K562 (cell line): ENCODE results near the gene TRPC4AP. TPM values are rescaled to one million over a fixed set of nuclear protein-coding genes. Genes with fewer than 3 reads are reported as not detected.

Source experiments
- CBFB ChIP-seq: sonication (generic); formaldehyde crosslinking; IDR thresholded peaks from 2 replicates; pipeline ENCODE4 v1.4.0; 2020; ENCODE audit warnings: mild to moderate bottlenecking, missing genetic modification reagents
- MAFF ChIP-seq: IDR thresholded peaks from 2 replicates; pipeline ENCODE4 v1.6.1; 2012; ENCODE audit warnings: low read length, improper control_type of control experiment
- SMAD4 ChIP-seq: fragments of 250-450 bp; sonication (Bioruptor Pico); conservative IDR thresholded peaks from 2 replicates; pipeline ENCODE4 v1.8.0; 2021; ENCODE audit warnings: inconsistent platforms, mild to moderate bottlenecking, moderate library complexity
- TCF15 ChIP-seq: fragments of 250-450 bp; sonication (Bioruptor Pico); IDR thresholded peaks from 2 replicates; pipeline ENCODE4 v1.8.0; 2022; ENCODE audit warnings: moderate library complexity, mild to moderate bottlenecking, inconsistent platforms
- XRCC5 ChIP-seq: fragments of 200-400 bp; formaldehyde crosslinking; IDR thresholded peaks from 2 replicates; pipeline ENCODE4 v1.6.1; 2017; ENCODE audit warnings: low read depth, mild to moderate bottlenecking, low read length
- ZNF121 ChIP-seq: sonication (generic); formaldehyde crosslinking; conservative IDR thresholded peaks from 2 replicates; pipeline ENCODE4 v1.8.0; 2022; ENCODE audit warnings: missing genetic modification reagents
- ZNF696 ChIP-seq: fragments of 250-450 bp; sonication (Bioruptor Pico); conservative IDR thresholded peaks from 2 replicates; pipeline ENCODE4 v1.4.0; 2020; ENCODE audit warnings: mild to moderate bottlenecking, moderate library complexity
- polyA plus RNA-seq, 8 experiments: library from polyadenylated mRNA; depleted of rRNA in 4 of 8; stranded (reverse) in 5 of 8; unstranded in 3 of 8; fragments of >200 nt; fragmentation: Nextera tagmentation in 2 of 8; fragmentation: Illumina TruSeq in 1 of 8; extraction: Ambion mirVana in 2 of 8; extraction: Trizol in 1 of 8; gene quantifications; 2 replicates each; pipeline versions ENCODE4 v1.2.1 to v1.2.3, GENCODE V29; 2011 to 2014; ENCODE audit warnings: inconsistent platforms in 1 of 8, missing spikeins in 1 of 8
- total RNA-seq, 7 experiments: library from RNA; depleted of rRNA in 6 of 7; stranded (reverse); fragments of >200 nt in 6 of 7; fragmentation: Illumina TruSeq in 2 of 7; extraction: Trizol in 2 of 7; gene quantifications; 2 replicates each; pipeline versions ENCODE4 v1.2.1 to v1.2.3, GENCODE V29; 2011 to 2021; ENCODE audit warnings: low replicate concordance in 1 of 7
- TF ChIP-seq, protein P1 (sequence below): fragments of 450-650 bp; IDR thresholded peaks from 2 replicates; pipeline ENCODE4 v1.6.1; 2016; ENCODE audit warnings: mild to moderate bottlenecking, moderate library complexity
- TF ChIP-seq, protein P2 (sequence below), 2 experiments: fragments of 250-450 bp in 1 of 2; fragments of 450-650 bp in 1 of 2; sonication (Bioruptor Pico) in 1 of 2; IDR thresholded peaks; 2 replicates each; pipeline versions ENCODE4 v1.6.1 to v1.8.0; 2016 to 2021; ENCODE audit warnings: mild to moderate bottlenecking in 2 of 2, moderate library complexity in 2 of 2, missing compliant biosample characterization in 1 of 2, missing genetic modification characterization in 1 of 2
- TF ChIP-seq, protein P3 (sequence below): sonication (generic); formaldehyde crosslinking; IDR thresholded peaks from 2 replicates; pipeline ENCODE4 v1.8.0; 2022; ENCODE audit warnings: missing genetic modification reagents, mild to moderate bottlenecking, borderline replicate concordance

Gene TRPC4AP
- total and polyA plus RNA-seq, 9 of the 15 experiments (the other 6 are each of a cell fraction or from before 2014, with no cell fraction given): 2.3 to 70.3 (median 33.3) TPM

DNA sequence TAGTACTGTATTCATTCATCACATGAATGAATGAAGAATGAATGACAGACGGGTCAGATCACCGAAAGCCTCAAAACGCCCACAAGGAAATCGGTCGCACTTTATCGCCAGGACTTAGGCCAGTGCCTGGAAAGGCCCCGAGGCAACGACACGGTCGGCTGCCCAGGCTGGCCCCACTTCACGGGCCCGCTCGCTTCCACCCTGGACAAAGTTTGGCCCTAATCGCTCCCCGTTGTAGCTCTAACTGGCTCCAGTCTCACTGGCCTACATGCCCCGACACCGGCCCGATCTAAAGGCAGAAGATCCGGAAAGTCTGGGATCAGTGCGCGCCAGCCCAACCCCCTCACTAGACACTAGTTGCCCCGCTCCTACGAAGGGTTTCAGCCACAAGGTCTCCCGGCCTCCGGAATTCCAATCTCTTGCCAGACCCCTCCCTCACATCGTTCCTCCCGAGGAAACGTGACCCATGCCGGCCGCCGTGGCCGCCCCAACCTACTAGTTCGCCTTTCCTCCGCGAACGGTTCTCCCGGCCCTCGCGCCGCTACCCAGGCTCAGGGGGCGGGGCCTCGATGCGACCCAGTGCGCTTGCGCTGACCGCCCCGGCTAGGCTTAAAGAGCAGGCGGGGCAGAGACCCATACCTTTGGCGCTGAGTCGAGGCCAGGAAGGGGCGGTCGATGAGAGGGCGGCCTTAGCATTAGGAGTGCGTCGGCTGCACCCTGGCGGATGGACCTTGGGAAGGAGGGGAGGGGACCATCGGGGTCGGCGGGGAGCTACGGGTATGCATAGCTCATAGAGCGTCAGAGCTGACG is 137.2 kb downstream of the TRPC4AP start, which contains the start of the genes GSS and MYH7B (continued):
- TF ChIP-seq, protein P1, sequence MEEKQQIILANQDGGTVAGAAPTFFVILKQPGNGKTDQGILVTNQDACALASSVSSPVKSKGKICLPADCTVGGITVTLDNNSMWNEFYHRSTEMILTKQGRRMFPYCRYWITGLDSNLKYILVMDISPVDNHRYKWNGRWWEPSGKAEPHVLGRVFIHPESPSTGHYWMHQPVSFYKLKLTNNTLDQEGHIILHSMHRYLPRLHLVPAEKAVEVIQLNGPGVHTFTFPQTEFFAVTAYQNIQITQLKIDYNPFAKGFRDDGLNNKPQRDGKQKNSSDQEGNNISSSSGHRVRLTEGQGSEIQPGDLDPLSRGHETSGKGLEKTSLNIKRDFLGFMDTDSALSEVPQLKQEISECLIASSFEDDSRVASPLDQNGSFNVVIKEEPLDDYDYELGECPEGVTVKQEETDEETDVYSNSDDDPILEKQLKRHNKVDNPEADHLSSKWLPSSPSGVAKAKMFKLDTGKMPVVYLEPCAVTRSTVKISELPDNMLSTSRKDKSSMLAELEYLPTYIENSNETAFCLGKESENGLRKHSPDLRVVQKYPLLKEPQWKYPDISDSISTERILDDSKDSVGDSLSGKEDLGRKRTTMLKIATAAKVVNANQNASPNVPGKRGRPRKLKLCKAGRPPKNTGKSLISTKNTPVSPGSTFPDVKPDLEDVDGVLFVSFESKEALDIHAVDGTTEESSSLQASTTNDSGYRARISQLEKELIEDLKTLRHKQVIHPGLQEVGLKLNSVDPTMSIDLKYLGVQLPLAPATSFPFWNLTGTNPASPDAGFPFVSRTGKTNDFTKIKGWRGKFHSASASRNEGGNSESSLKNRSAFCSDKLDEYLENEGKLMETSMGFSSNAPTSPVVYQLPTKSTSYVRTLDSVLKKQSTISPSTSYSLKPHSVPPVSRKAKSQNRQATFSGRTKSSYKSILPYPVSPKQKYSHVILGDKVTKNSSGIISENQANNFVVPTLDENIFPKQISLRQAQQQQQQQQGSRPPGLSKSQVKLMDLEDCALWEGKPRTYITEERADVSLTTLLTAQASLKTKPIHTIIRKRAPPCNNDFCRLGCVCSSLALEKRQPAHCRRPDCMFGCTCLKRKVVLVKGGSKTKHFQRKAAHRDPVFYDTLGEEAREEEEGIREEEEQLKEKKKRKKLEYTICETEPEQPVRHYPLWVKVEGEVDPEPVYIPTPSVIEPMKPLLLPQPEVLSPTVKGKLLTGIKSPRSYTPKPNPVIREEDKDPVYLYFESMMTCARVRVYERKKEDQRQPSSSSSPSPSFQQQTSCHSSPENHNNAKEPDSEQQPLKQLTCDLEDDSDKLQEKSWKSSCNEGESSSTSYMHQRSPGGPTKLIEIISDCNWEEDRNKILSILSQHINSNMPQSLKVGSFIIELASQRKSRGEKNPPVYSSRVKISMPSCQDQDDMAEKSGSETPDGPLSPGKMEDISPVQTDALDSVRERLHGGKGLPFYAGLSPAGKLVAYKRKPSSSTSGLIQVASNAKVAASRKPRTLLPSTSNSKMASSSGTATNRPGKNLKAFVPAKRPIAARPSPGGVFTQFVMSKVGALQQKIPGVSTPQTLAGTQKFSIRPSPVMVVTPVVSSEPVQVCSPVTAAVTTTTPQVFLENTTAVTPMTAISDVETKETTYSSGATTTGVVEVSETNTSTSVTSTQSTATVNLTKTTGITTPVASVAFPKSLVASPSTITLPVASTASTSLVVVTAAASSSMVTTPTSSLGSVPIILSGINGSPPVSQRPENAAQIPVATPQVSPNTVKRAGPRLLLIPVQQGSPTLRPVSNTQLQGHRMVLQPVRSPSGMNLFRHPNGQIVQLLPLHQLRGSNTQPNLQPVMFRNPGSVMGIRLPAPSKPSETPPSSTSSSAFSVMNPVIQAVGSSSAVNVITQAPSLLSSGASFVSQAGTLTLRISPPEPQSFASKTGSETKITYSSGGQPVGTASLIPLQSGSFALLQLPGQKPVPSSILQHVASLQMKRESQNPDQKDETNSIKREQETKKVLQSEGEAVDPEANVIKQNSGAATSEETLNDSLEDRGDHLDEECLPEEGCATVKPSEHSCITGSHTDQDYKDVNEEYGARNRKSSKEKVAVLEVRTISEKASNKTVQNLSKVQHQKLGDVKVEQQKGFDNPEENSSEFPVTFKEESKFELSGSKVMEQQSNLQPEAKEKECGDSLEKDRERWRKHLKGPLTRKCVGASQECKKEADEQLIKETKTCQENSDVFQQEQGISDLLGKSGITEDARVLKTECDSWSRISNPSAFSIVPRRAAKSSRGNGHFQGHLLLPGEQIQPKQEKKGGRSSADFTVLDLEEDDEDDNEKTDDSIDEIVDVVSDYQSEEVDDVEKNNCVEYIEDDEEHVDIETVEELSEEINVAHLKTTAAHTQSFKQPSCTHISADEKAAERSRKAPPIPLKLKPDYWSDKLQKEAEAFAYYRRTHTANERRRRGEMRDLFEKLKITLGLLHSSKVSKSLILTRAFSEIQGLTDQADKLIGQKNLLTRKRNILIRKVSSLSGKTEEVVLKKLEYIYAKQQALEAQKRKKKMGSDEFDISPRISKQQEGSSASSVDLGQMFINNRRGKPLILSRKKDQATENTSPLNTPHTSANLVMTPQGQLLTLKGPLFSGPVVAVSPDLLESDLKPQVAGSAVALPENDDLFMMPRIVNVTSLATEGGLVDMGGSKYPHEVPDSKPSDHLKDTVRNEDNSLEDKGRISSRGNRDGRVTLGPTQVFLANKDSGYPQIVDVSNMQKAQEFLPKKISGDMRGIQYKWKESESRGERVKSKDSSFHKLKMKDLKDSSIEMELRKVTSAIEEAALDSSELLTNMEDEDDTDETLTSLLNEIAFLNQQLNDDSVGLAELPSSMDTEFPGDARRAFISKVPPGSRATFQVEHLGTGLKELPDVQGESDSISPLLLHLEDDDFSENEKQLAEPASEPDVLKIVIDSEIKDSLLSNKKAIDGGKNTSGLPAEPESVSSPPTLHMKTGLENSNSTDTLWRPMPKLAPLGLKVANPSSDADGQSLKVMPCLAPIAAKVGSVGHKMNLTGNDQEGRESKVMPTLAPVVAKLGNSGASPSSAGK: peak; percentile 17; the same call in 1 of the 2 replicates
- peak; percentile 54; the same call in 1 of the 2 replicates for TF ChIP-seq CBFB (CRISPR knock-in tag)
- no peak for TF ChIP-seq MAFF
- no peak for TF ChIP-seq ZNF696 (CRISPR knock-in tag)
- TF ChIP-seq ZNF121 (CRISPR knock-in tag): no peak
- TF ChIP-seq, protein P2, sequence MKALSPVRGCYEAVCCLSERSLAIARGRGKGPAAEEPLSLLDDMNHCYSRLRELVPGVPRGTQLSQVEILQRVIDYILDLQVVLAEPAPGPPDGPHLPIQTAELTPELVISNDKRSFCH (CRISPR knock-in tag; IDR thresholded peaks at IDR 0.05): no peak
- TF ChIP-seq, protein P2 (tag; IDR thresholded peaks at IDR 0.05): peak; percentile 64
- TF ChIP-seq XRCC5: no peak; the same call in 1 of the 2 replicates
- TF ChIP-seq, protein P3, sequence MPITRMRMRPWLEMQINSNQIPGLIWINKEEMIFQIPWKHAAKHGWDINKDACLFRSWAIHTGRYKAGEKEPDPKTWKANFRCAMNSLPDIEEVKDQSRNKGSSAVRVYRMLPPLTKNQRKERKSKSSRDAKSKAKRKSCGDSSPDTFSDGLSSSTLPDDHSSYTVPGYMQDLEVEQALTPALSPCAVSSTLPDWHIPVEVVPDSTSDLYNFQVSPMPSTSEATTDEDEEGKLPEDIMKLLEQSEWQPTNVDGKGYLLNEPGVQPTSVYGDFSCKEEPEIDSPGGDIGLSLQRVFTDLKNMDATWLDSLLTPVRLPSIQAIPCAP: no peak
- no peak for TF ChIP-seq SMAD4
- no peak for TF ChIP-seq TCF15 (CRISPR knock-in tag)
